Fibroblast of villous mesenchyme (primary cell): ENCODE measurements around the gene RUNX1. TPM values are rescaled to one million over a fixed set of nuclear protein-coding genes. Genes with fewer than 3 reads are reported as not detected.

Experiments used
- DNase-seq: peaks from one replicate; pipeline ENCODE4 v3.0.0-alpha.2; 2010; ENCODE audit warnings: low read depth
- H3K4me3 ChIP-seq: 2 replicates; pipeline ENCODE4 v1.5.1; 2011; ENCODE audit warnings: low read depth, mild to moderate bottlenecking, low read length
- total RNA-seq: library from RNA; depleted of rRNA; stranded (reverse); fragments of >200 nt; gene quantifications from 2 replicates; pipeline ENCODE4 v1.2.3, GENCODE V29; 2012
- TF ChIP-seq, protein P1 (sequence below): IDR thresholded peaks from 2 replicates; pipeline ENCODE4 v1.5.1; 2012; ENCODE audit warnings: low read depth, mild to moderate bottlenecking, low read length; ENCODE audit not compliant: insufficient read depth

The RUNX1 gene
- total RNA-seq, 1 donor: 21.6 TPM

- no peak overlapping the region for H3K4me3 ChIP-seq
- DNase-seq: peak; percentile 43
- TF ChIP-seq, protein P1, sequence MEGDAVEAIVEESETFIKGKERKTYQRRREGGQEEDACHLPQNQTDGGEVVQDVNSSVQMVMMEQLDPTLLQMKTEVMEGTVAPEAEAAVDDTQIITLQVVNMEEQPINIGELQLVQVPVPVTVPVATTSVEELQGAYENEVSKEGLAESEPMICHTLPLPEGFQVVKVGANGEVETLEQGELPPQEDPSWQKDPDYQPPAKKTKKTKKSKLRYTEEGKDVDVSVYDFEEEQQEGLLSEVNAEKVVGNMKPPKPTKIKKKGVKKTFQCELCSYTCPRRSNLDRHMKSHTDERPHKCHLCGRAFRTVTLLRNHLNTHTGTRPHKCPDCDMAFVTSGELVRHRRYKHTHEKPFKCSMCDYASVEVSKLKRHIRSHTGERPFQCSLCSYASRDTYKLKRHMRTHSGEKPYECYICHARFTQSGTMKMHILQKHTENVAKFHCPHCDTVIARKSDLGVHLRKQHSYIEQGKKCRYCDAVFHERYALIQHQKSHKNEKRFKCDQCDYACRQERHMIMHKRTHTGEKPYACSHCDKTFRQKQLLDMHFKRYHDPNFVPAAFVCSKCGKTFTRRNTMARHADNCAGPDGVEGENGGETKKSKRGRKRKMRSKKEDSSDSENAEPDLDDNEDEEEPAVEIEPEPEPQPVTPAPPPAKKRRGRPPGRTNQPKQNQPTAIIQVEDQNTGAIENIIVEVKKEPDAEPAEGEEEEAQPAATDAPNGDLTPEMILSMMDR: no peak
Observed at GRCh38 chr21:34770576-34770975, 278.5 kb downstream of the RUNX1 start.

GRCh38 chr21:34768326-34768725, 280.8 kb downstream of the RUNX1 start:
- TF ChIP-seq, protein P1: no peak
- H3K4me3 ChIP-seq: no peak overlapping the region
- no peak for DNase-seq

- DNase-seq: no peak
- TF ChIP-seq, protein P1: no peak
- H3K4me3 ChIP-seq: no peak overlapping the region
Observed at GRCh38 chr21:34766862-34767261, 282.2 kb downstream of the RUNX1 start.

- TF ChIP-seq, protein P1: no peak
- no peak overlapping the region for H3K4me3 ChIP-seq
- no peak for DNase-seq
Observed at GRCh38 chr21:34765619-34766018, 283.5 kb downstream of the RUNX1 start.

DNA sequence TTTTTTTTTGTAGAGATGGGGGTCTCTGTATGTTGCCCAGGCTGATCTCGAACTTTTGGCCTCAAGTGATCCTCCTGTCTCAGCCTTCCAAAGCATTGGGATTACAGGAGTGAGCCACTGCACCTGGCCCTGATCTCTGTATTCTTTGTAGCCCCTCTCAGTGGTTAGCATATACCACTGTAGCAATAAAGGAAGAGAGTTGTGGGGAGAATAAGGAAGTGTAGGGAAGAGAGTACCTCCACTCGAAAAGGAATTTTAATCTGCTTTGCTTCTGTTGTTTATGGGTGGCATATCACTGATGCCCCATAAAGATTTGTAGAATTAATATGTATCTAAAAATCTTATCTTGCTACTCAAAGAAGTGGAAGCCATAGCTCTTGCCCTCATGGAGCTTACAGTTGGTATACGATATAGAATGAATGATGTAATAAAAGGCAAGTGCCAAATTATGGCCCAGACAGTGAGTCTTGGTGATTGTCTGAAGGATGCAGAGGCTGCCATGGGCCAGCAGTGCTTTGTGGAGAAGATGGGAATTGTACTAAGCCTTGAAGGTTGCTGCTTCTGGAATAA, 284.3 kb downstream of the RUNX1 start:
- no peak for DNase-seq
- H3K4me3 ChIP-seq: no peak overlapping the region
- TF ChIP-seq, protein P1: no peak

DNA sequence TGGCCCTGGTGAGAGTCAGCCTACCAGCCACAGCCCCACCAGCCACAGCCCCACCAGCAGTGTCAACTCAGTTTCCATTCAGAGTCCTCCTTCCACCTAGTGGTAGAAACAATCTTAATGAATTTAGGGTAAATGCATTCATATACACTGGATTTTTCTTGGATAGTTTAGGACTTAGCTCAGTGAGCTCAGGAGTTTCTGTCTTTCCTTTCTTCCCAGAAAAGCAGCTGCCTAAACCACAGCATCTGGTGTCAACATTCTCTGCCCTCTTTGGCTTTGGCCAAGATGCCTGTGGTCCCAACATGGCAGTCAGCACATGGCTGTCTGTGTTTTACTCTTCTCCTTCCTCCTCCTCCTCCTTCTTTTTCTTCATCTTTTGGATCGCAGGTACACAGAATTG, 286.3 kb downstream of the RUNX1 start:
- H3K4me3 ChIP-seq: no peak overlapping the region
- TF ChIP-seq, protein P1: peak; percentile 13
- DNase-seq: peak; percentile 64

- TF ChIP-seq, protein P1: no peak
- no peak overlapping the region for H3K4me3 ChIP-seq
- no peak for DNase-seq
Observed at GRCh38 chr21:34761758-34762330, 287.3 kb downstream of the RUNX1 start.
